ENCODE data around the gene ATRN.

DNA sequence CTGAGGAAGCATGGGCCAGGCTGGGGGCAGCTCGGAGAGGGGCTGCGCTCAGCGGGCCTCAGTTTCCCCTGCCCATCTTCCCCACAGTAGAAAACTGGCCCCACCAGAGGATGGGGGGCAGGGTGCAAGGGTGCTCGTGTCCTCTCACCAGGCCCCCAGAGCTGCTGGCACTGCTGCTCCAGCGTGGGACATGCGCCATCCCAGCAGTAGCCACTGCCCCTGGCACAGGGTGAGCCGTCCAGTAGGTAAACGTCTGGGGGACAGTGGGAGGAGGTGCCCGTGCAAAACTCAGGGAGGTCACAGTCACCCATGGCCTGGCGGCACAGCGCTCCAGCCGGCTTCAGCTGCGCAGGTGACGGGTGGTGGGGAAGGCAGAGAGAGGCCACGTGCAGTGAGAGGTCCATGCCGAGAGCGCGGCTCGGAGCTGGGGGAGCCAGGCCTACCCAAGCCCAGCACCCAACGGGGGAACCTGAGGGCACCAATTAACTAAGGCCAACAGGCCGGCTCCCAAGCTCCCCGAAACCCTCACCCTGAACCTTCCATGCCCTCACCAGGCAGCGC is 201.2 kb downstream of the ATRN start:
- TF ChIP-seq CTCF (conservative IDR thresholded peaks at IDR 0.05; ENCODE audit: low read depth in 2 of 2): no peak
- TF ChIP-seq ZNF331 (CRISPR knock-in tag; IDR thresholded peaks at IDR 0.05; ENCODE audit: low read depth): no peak
- TF ChIP-seq EZH2 (IDR thresholded peaks at IDR 0.05; ENCODE audit: low read depth, unreplicated experiment): no peak
- TF ChIP-seq REST (IDR thresholded peaks at IDR 0.05; ENCODE audit: unreplicated experiment): no peak
- TF ChIP-seq EZH2phosphoT487 (IDR thresholded peaks at IDR 0.05; ENCODE audit: unreplicated experiment): no peak
- TF ChIP-seq POLR2AphosphoS5 (IDR thresholded peaks at IDR 0.05; ENCODE audit: low read depth): no peak
- no peak for TF ChIP-seq CREB1 (CRISPR knock-in tag; IDR thresholded peaks at IDR 0.05; ENCODE audit: low read depth)
- no peak for TF ChIP-seq ZNF462 (CRISPR knock-in tag; IDR thresholded peaks at IDR 0.05)
- TF ChIP-seq, protein P1, sequence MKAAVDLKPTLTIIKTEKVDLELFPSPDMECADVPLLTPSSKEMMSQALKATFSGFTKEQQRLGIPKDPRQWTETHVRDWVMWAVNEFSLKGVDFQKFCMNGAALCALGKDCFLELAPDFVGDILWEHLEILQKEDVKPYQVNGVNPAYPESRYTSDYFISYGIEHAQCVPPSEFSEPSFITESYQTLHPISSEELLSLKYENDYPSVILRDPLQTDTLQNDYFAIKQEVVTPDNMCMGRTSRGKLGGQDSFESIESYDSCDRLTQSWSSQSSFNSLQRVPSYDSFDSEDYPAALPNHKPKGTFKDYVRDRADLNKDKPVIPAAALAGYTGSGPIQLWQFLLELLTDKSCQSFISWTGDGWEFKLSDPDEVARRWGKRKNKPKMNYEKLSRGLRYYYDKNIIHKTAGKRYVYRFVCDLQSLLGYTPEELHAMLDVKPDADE (IDR thresholded peaks at IDR 0.05): no peak
- TF ChIP-seq JUNB (IDR thresholded peaks at IDR 0.05; ENCODE audit: unreplicated experiment): no peak
- no peak for TF ChIP-seq ZNF114 (CRISPR knock-in tag; IDR thresholded peaks at IDR 0.05)
- no peak for TF ChIP-seq STAT1 (IDR thresholded peaks at IDR 0.05; ENCODE audit: unreplicated experiment)
